GM21825 (cell line): ENCODE data around the gene CNOT4.
"Not testable (repeated sequence)": the region's sequence is repeated elsewhere in the genome, so short reads cannot be mapped to it uniquely, and the experiment has no call there.

Source experiments
- ATAC-seq: cut with Tn5 transposase; IDR thresholded peaks from one replicate; pipeline ENCODE4 v1.9.1; 2021; ENCODE audit warnings: mild to moderate bottlenecking, moderate library complexity; ENCODE audit not compliant: unreplicated experiment

The CNOT4 gene

DNA sequence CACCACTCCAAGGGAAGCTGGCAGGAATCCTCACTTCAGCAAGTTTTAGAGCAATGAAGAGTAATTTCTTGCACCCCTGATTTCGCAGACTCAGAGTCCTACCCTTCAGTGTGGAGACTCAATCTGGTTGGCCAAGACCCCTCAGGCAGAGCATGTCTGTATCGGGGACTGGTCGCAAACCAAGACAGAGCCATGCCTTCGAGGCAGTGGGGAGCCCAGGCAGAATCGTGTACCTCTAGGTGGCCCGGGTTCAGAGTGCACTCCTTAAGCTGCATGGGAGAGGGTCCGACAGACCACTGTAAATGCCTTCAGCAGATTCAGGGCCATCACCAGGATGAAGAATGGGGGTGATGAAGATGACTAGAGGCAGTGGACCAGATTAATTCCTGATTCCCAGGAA, 181.4 kb downstream of the CNOT4 start:
- no peak for ATAC-seq

DNA sequence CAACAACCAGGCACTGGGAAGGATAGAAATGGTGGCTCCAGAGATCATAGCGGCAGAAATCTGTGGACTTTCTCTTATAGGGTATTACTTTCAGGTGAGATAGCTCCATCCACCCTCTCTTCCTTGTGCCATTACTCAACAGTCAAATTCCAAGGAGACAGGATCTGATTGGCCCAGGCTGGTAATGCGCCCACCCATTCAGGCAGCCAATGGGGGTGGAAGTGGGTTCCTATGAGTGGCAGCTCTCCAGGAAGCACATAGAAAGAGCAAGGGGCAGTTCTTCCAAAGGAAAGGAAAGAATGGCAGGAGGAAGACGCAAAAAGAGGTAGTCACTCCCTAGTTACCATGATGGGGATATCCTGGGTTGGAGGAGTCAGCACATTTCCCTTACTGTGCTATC, 181.8 kb downstream of the CNOT4 start:
- no peak for ATAC-seq

DNA sequence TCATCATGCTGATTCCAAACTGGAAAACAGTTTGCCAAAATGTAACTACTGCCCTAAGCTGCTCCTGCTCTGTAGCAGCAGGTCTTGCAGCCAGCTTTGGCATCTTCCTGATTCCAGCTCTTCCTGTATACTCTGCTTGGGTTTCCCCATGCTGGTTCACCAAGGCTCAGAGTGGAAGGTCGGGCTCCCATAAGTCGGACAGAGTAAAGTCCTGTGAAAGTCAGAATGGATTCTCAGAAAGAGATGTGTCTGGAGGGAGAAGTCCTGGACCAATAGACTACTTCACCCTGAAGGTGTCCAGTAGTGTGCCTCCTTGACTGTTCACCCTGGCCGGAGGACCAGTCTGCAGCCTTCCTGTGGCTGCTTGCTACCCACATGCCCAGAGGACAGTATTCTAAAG, 182.4 kb downstream of the CNOT4 start:
- no peak for ATAC-seq

DNA sequence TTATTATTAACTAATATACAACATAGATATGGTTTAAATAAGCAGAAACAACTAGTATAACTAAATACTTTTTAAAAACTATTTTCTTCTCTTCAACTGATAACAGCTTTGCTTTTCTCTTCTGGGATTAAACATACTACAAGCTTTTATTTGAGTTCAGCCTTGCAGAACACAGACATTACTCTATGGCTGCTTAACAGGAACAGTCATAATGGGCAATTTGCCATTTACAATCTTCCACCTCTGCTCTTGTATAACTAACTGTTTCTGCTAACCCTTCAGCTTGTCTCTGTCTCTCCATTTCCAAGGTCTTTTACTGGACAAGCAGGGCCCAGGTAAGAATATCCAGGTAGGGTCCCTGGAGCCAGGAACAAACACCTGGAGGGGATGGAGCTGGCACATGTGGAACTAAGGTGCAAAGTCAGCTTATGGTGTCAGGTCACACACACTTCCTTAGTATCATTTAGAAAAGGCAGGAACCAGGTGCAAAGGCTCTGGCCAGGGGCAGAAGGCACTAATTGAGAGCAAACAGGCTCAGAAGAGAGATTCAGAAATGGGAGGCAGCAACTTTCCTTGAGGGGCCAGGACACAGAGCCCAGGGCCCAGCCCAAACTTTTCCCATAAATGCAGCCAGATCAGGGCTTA, 183.1 kb downstream of the CNOT4 start:
- ATAC-seq = no peak

GRCh38 chr7:135322571-135323340, 187.1 kb downstream of the CNOT4 start:
- ATAC-seq = no peak

DNA sequence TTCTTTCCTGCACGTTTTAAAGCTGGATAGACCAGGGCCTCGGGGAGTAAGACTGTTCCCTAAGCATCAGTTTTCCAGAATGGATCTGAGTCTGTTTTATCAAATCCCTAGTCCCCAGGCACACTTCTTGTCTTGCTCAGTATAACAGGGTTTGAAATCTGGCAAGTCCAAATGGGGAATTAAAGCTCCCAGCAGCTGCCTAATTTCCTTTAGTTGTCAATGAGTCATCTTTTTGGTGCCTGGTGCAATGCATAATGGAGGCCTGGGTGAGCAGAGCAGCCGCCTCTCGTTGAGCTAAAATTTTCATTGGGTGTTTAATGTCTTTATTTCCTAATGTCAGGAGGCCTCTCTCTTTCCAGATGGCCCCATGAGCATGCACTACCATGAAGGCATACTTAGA, 188.3 kb downstream of the CNOT4 start:
- ATAC-seq = no peak

DNA sequence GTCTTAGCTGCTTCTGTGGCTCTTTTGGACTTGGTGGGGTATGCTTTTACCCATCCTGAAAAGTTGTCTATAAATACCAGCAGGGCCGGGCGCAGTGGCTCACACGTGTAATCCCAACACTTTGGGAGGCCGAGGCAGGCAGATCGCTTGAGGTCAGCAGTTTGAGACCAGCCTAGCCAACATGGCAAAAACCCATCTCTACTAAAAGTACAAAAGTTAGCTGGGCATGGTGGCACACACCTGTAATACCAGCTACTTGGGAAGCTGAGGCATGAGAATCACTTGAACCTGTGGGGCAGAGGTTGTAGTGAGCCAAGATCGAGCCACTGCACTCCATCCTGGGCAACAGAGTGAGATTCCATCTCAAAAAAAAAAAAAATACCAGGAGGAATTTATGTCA, 188.9 kb downstream of the CNOT4 start:
- ATAC-seq = not testable (repeated sequence)

DNA sequence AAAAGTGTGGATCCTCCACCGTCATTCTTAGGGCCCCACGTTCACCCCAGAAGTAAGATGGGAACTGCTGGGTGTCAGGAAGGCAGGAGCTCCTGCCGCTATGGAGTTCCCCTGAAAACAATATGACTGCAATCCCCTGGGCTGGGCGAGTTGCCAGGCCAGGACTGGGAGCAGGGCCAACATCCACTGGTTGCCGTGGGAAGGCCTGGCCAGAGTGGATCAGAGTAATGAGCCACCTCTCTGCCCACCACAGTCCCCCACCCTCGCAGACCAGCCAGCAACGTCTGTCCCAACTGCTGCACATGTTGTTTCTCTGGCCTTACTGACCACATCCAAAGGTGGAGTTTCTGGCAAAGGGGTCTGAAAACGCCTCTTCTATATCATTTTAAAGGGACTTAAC, 189.6 kb downstream of the CNOT4 start:
- no peak for ATAC-seq

DNA sequence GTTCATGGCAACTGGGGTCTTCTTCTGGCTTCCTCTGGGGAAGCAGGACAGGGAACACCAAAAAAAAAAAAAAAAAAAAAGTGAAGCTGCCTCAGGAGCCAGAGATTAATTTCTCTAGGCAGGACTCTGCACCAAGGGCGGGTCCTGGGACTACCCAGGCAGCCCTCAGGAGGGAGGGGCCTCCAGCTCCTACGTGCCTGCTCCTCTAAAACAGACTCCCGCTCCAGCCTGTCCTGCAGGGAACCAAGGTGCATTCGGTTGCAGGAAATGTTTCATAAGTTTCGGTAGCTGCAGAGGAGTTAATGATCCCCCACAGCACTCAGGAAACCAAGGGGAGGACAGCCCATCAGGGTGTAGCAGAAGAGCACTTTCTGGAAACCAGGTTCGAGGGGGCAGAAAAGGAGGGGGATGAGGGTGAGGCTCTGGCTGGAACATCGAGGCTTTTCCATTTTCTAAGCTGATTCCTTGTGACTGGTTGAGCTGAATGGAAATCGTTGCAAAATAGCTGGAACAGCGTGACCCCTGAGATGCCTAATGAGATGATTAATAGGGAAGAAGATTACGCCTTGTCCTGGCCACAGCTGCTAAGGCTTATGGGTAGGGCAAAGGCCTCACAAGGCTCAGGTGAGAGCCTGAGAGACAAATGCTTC, 192.1 kb downstream of the CNOT4 start:
- ATAC-seq = no peak

GRCh38 chr7:135316648-135317313, 193.1 kb downstream of the CNOT4 start:
- ATAC-seq = no peak

- ATAC-seq = no peak
These were observed 195.9 kb downstream of the CNOT4 start for GRCh38 chr7:135313971-135314370.
